ENCODE results near the gene CCDC63. TPM values are rescaled to one million over a fixed set of nuclear protein-coding genes. Genes with fewer than 3 reads are reported as not detected.
"Not testable (repeated sequence)": the region's sequence is repeated elsewhere in the genome, so short reads cannot be mapped to it uniquely, and the experiment has no call there.

CCDC63 gene
- total RNA-seq, 1 donor, result not detected

DNA sequence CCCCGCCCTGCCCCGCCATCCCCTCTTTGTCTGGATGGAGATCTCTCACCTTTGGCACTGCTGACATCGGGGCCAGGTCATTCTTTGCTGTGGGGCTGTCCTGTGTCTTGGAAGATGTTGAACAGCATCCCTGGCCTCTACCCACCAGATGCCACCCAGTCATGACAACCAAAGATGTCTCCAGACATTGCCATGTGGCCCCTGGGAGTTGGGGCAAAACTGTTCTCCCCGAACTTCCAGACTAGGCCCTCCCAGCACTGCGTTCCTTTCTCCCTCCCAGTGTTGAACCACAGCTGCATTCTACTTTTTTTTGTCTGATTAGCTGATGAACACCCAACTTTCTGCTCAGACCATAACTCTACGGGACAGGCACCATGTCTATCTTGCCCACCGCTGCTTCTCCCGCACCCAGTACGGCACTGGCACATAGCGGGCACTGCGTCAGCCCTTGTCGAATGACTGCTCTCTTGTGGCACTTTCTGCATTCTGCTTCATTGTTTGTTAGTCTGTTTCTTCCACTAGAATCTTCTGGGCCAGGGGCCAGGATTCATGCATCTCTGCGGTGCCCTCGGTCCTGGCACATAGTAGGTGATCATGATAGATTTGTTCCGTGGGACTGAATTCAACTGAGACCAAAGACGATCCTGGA is 86.7 kb downstream of the CCDC63 start:
- Histone ChIP-seq H3K27me3 (ENCODE audit: insufficient read depth, low read length) (peaks cover 3% of the 10 kb centered on the region), H3K4me1 (ENCODE audit: insufficient read depth, low read length) (peaks cover 9% of the 10 kb centered on the region), H3K9me3 (ENCODE audit: low read depth, low read length) (no peaks in the 10 kb centered on the region), H3K4me3 (ENCODE audit: low read length) (no peak overlapping the region)

DNA sequence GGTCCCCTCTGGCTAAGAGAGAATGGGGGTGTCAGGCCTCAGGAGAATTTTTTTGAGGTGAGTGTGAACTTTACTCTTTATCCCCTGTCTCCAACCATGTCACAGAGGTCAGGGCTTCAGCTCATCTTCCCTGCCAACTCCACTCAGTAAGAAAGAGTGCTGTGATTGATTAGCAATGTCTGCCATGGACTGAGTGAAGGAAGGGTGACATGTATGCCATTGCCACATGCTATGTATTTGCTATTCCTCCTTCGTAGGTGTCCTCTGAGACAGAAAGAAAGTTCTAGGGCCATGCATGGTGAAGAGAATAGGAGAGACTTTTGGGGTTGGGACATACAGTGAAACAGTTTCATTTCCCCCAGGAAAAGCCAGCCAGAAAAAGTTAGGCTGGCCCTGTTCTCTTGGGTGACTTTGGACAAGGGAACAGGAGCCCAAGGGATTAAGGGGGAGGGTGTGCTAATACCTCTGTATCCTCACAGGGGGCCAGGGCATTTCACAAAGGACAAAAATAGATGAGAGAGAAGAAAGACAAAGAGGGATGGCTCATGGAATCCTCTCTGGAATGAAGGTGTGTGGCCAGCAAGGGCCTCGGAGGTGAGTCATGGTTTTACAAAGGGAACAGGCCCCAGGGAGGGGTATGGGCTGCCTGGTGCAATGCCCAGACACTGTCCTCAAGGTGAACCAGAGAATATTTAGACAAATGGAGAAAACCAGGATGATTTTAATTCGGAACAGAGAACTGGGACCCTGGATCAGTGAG is 87.5 kb downstream of the CCDC63 start:
- Histone ChIP-seq H3K27me3 (ENCODE audit: insufficient read depth, low read length) (peaks cover 3% of the 10 kb centered on the region), H3K4me3 (ENCODE audit: low read length) (no peak overlapping the region), H3K9me3 (ENCODE audit: low read depth, low read length) (no peaks in the 10 kb centered on the region), H3K4me1 (ENCODE audit: insufficient read depth, low read length) (peaks cover 9% of the 10 kb centered on the region)

DNA sequence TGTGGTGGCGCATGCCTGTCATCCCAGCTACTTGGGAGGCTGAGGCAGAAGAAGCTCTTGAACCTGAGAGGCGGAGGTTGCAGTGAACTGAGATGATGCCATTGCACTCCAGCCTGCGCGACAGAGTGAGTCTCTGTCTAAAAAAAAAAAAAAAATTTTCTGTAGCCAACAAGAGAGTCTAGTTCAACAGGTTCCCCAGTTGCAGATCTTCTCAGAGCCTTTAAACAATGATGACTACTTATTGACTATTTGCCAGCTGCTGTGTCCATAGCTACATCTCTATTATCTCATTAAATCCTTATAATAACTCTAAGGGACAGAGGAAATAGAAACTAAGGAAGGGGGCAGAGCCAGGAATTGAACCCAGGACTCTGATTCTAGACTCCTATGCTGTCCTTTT is 88.8 kb downstream of the CCDC63 start:
- Histone ChIP-seq H3K4me3 (ENCODE audit: low read length) (no peak overlapping the region), H3K9me3 (ENCODE audit: low read depth, low read length) (no peaks in the 10 kb centered on the region), H3K4me1 (ENCODE audit: insufficient read depth, low read length) (peaks cover 9% of the 10 kb centered on the region), H3K27me3 (ENCODE audit: insufficient read depth, low read length) (peaks cover 3% of the 10 kb centered on the region)

DNA sequence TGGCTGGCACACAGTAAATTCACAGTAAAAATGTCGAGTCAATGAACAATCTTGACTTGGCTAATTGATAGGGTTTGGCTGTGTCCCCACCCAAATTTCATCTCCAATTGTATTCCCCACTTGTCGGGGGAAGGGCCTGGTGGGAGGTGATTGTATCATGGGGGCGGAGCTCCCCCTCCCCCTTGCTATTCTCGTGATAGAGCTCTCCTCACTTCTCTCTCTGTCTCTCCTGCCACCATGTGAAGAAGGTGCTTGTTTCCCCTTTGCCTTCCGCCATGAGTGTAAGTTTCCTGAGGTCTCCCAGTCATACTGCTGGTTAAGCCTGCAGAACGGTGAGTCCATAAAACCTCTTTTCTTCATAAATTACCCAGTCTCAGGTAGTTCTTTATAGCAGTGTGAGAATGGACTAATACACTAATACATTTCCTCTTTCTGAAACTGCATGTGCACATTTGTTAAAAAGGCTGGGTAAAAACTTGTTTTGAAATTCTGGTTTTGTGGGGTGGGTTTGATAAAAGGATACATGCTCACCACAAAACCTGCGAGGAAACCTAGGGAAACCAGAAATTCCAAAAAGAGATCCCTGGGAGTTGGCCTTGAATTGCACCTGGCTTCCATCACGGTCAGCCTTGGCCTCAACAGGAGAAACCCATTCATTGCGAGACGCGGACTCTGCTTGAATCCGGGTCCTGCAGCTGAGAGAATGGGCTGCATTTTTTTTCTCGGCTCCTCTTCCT is 89.7 kb downstream of the CCDC63 start:
- Histone ChIP-seq H3K4me3 (ENCODE audit: low read length) (no peak overlapping the region), H3K4me1 (ENCODE audit: insufficient read depth, low read length) (peaks cover 9% of the 10 kb centered on the region), H3K27me3 (ENCODE audit: insufficient read depth, low read length) (peaks cover 3% of the 10 kb centered on the region), H3K9me3 (ENCODE audit: low read depth, low read length) (no peaks in the 10 kb centered on the region)

DNA sequence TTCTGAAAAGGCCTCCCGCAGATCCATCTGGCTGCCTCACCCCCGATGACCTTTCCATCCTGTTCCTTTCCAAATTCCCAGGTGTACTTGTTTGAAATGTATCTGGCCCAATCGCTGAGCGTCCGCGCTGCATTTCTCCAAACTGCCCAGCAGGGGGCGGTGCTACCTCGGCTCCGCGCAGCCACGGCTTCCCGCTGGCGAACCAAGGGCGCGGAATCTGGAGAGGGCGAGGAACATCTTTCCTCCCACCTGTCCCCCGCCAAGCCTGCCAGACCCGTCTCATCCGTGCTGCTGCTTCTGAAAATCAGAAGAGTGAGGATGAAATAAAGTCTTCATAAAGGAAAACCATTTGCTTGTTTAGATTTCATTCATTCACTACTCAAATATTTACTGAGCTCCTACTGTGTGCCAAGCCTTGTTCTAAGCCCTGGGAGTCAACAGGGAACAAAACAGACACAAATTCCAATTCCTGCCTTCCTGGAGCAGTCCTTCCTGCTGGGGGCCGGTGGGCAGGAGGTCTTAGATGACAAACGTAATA is 90.4 kb downstream of the CCDC63 start:
- no peak overlapping the region for H3K4me3 ChIP-seq (ENCODE audit: low read length)
- H3K9me3 ChIP-seq (ENCODE audit: low read depth, low read length), result no peaks in the 10 kb centered on the region
- H3K27me3 ChIP-seq (ENCODE audit: insufficient read depth, low read length), result peaks cover 3% of the 10 kb centered on the region
- H3K4me1 ChIP-seq (ENCODE audit: insufficient read depth, low read length), result peaks cover 9% of the 10 kb centered on the region

DNA sequence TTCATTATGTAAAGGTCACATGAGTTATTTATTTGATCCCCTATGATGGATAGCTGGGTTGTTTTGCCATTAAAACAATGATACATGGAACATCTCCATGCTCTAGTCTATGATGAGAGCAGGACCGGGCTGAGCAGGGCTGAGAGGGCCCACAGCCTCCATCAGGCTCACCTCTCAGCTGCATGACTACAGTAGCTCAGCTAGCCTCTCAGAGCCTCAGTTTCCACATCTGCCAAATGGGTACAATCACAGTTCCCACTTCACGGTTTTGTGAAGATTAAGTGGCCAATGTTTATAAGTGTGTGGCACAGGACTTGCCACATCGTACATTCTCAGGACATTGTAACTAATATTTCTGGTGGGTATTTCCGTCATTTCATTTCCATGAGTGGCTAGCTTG is 93.5 kb downstream of the CCDC63 start:
- peaks cover 3% of the 10 kb centered on the region for H3K27me3 ChIP-seq (ENCODE audit: insufficient read depth, low read length)
- no peaks in the 10 kb centered on the region for H3K9me3 ChIP-seq (ENCODE audit: low read depth, low read length)
- peaks cover 9% of the 10 kb centered on the region for H3K4me1 ChIP-seq (ENCODE audit: insufficient read depth, low read length)
- H3K4me3 ChIP-seq (ENCODE audit: low read length), result no peak overlapping the region

DNA sequence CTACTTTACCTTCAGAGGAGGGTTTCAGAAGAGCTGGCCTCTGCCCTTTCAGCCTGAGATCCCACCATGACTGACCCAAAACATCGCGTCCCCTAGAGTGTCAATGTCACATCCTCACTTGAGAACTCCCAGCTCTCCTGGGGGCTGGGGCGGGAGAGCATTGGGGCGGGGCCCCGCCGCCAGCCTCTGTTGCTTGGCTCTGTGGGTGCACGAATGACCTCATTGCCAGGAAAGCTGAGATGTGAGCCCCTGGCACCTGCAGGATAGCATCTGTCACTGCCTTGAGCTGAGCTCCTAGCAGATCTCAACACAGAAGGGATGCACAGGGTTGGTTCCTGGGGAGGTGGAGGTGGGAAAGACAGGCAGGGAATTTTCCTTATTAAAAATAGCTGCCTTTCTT is 94.1 kb downstream of the CCDC63 start:
- no peak overlapping the region for H3K4me3 ChIP-seq (ENCODE audit: low read length)
- H3K4me1 ChIP-seq (ENCODE audit: insufficient read depth, low read length), result peaks cover 9% of the 10 kb centered on the region
- H3K27me3 ChIP-seq (ENCODE audit: insufficient read depth, low read length), result peaks cover 3% of the 10 kb centered on the region
- peaks cover 5% of the 10 kb centered on the region for H3K9me3 ChIP-seq (ENCODE audit: low read depth, low read length)

DNA sequence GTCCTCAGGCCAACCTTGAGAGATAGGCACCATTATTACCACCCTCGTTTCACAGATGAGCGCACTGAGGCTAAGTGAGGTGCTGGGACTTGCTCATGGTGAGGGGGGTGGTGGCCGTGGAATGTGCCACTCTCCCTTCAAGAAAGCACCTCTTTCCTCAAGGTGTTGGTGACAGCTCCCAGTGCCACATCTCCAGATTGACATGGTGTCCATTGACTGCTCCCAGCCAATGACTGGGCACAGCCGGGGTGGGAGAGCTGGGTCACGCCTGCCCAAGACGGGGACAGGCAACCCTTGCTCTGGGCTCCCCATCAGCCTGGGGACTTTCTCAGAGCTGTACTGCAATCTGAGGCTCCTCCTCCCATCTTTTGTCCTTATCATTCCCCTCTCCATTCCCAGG is 94.6 kb downstream of the CCDC63 start:
- peaks cover 10% of the 10 kb centered on the region for H3K9me3 ChIP-seq (ENCODE audit: low read depth, low read length)
- H3K27me3 ChIP-seq (ENCODE audit: insufficient read depth, low read length), result peaks cover under 1% of the 10 kb centered on the region
- no peak overlapping the region for H3K4me3 ChIP-seq (ENCODE audit: low read length)
- H3K4me1 ChIP-seq (ENCODE audit: insufficient read depth, low read length), result peaks cover 9% of the 10 kb centered on the region

DNA sequence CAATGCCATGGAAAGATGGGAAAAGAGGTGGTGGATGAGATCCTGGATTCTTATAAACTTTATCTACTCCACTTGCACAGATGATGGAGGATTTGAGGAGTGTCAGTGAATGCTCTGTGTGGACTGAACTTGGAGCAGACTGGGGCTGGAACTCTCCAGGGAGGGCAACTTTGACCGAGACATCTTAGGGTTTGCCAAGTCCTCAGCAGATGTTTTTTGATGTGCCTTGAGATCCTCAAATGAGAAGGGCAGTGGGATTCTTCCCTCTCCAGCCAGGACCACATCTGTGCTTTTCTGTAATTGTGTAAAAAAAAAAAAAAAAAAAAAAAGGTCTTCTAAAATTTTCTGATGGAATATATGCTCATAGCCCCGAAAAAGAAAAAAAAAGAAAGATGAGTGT is 96.6 kb downstream of the CCDC63 start:
- H3K4me3 ChIP-seq (ENCODE audit: low read length), result no peak overlapping the region
- H3K9me3 ChIP-seq (ENCODE audit: low read depth, low read length), result peaks cover 12% of the 10 kb centered on the region
- no peaks in the 10 kb centered on the region for H3K4me1 ChIP-seq (ENCODE audit: insufficient read depth, low read length)
- no peaks in the 10 kb centered on the region for H3K27me3 ChIP-seq (ENCODE audit: insufficient read depth, low read length)

DNA sequence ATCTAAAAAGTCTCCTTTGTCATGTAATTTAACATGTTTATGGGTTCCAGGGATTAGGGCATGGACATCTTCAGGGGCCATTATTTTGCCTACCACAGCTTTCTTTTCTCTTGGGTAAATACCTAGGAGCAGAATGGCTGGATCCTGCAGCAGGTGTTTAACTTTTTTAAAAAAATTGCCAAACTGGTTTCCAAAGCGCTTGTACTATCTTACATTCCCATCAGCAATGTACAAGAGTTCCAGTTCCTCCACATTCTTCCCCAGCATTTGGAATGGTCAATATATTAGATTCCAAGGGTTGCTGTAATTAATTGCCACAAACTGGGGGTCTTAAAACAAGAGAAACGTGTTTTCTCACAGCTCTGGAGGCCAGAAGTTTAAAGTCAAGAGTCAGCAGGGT is 101.3 kb downstream of the CCDC63 start:
- Histone ChIP-seq H3K27me3 (ENCODE audit: insufficient read depth, low read length) (no peaks in the 10 kb centered on the region), H3K9me3 (ENCODE audit: low read depth, low read length) (peaks cover 12% of the 10 kb centered on the region), H3K4me3 (ENCODE audit: low read length) (no peak overlapping the region), H3K4me1 (ENCODE audit: insufficient read depth, low read length) (no peaks in the 10 kb centered on the region)

DNA sequence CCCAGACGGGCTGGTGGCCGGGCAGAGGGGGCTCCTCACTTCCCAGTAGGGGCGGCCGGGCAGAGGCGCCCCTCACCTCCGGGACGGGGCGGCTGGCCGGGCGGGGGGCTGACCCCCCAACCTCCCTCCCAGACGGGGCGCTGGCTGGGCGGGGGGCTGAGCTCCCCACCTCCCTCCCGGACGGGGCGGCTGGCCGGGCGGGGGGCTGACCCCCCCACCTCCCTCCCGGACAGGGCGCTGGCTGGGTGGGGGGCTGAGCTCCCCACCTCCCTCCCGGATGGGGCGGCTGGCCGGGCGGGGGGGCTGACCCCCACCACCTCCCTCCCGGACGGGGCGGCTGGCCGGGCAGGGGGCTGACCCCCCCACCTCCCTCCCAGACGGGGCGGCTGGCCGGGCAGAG is 103.7 kb downstream of the CCDC63 start:
- not testable (repeated sequence) for H3K4me3 ChIP-seq (ENCODE audit: low read length); H3K27me3 ChIP-seq (ENCODE audit: insufficient read depth, low read length); H3K4me1 ChIP-seq (ENCODE audit: insufficient read depth, low read length)
- peaks cover 12% of the 10 kb centered on the region for H3K9me3 ChIP-seq (ENCODE audit: low read depth, low read length)

DNA sequence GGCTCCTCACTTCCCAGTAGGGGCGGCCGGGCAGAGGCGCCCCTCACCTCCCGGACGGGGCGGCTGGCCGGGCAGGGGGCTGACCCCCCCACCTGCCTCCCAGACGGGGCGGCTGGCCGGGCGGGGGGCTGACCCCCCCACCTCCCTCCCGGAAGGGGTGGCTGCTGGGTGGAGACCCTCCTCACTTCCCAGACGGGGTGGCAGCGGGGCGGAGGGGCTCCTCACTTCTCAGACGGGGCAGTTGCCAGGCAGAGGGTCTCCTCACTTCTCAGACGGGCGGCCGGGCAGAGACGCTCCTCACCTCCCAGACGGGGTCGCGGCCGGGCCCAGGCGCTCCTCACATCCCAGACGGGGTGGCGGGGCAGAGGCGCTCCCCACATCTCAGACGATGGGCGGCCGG is 104.1 kb downstream of the CCDC63 start:
- H3K4me3 ChIP-seq (ENCODE audit: low read length); H3K27me3 ChIP-seq (ENCODE audit: insufficient read depth, low read length); H3K4me1 ChIP-seq (ENCODE audit: insufficient read depth, low read length); H3K9me3 ChIP-seq (ENCODE audit: low read depth, low read length): not testable (repeated sequence)
